Fibroblast of the aortic adventitia (primary cell): ENCODE results near the gene MMP24. TPM values are rescaled to one million over a fixed set of nuclear protein-coding genes. Genes with fewer than 3 reads are reported as not detected.

Source experiments
- DNase-seq: peaks from one replicate; pipeline ENCODE4 v3.0.0-alpha.2; 2010; ENCODE audit warnings: low read depth
- H3K4me3 ChIP-seq: 2 replicates; pipeline ENCODE4 v1.5.1; 2011; ENCODE audit warnings: low read depth, mild to moderate bottlenecking, control low read depth, low read length, moderate library complexity
- total RNA-seq: library from RNA; depleted of rRNA; stranded (reverse); fragments of >200 nt; gene quantifications from 2 replicates; pipeline ENCODE4 v1.2.3, GENCODE V29; 2012; ENCODE audit warnings: low replicate concordance
- TF ChIP-seq, protein P1 (sequence below): IDR thresholded peaks from 2 replicates; pipeline ENCODE4 v1.5.1; 2011; ENCODE audit warnings: mild to moderate bottlenecking, low read length, control low read depth, inconsistent platforms; ENCODE audit not compliant: insufficient read depth

Gene MMP24
- total RNA-seq, 1 donor, result 0.81 TPM

- DNase-seq, result no peak
- TF ChIP-seq, protein P1, sequence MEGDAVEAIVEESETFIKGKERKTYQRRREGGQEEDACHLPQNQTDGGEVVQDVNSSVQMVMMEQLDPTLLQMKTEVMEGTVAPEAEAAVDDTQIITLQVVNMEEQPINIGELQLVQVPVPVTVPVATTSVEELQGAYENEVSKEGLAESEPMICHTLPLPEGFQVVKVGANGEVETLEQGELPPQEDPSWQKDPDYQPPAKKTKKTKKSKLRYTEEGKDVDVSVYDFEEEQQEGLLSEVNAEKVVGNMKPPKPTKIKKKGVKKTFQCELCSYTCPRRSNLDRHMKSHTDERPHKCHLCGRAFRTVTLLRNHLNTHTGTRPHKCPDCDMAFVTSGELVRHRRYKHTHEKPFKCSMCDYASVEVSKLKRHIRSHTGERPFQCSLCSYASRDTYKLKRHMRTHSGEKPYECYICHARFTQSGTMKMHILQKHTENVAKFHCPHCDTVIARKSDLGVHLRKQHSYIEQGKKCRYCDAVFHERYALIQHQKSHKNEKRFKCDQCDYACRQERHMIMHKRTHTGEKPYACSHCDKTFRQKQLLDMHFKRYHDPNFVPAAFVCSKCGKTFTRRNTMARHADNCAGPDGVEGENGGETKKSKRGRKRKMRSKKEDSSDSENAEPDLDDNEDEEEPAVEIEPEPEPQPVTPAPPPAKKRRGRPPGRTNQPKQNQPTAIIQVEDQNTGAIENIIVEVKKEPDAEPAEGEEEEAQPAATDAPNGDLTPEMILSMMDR, result no peak
- no peak overlapping the region for H3K4me3 ChIP-seq
Measured at GRCh38 chr20:35295674-35296073, 69.2 kb downstream of the MMP24 start.

DNA sequence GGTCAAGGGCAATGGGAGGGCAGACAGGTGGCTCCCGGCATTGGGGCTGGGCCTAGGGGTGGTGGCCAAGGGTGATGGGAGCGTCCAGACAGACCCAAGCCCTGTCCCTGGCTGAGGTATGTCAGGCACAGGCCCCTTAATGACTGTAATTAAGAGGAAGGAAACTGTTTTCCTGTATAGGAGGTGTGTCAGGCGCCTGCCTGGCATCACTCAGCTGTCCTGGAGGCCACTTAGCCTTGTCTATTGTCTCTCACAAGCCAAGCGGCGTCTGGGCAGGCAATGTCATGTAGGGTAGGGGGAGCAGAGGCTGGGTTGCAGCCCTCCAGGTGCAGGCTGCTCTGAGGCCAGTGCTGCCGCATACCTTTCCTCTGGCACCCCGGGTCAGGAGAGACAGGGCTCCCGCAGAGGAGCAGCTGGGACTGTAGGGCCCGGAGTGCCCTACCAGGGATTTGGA lies 69.6 kb downstream of the MMP24 start:
- no peak for DNase-seq
- H3K4me3 ChIP-seq, result no peak overlapping the region
- TF ChIP-seq, protein P1, result no peak

DNA sequence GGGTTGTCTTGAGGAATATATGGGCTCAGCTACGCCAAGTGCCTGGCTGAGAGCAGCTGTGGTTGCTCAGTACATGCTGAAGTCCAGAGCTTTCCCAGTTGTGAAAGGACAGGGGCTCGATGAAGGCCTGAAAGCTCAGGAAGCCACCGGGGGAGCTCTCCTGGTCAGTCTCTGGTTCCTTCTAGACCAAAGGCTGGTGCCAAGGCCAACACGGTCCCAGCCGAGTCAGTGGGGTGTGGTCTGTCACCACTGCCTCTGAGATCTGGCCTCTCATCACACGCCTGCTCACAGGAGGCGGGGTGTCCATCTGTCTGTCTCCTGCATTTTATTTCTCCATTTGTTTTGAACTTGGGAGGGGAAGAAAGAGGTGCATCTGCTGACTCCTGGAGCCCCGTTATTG lies 70.7 kb downstream of the MMP24 start:
- TF ChIP-seq, protein P1, result no peak
- DNase-seq, result no peak

GRCh38 chr20:35297740-35298139 lies 71.2 kb downstream of the MMP24 start:
- TF ChIP-seq, protein P1, result no peak
- no peak overlapping the region for H3K4me3 ChIP-seq
- no peak for DNase-seq

More for the DNA sequence above, 70.7 kb downstream of the MMP24 start:
- H3K4me3 ChIP-seq, result no peak overlapping the region

GRCh38 chr20:35298264-35298663 lies 71.8 kb downstream of the MMP24 start:
- TF ChIP-seq, protein P1, result no peak
- no peak for DNase-seq
- H3K4me3 ChIP-seq, result no peak overlapping the region

DNA sequence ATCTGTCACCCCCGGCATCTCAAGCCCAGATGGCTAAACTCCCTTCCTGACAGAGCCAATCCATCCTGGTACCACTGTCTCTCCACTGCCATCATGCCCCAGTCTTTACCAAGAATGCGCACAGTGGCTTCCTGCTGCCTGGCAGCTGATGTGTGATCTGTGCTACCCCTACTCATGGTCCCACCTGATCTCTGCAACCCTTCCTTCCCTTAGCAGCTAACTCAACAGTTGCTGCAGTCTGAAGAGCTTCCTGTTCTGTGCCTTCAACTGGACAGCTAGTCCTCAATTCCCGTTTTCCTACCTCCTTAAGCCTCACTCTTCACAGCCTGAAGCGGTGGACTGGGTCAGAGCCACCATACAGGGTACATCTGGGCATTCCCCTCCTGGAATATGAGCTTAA lies 73.3 kb downstream of the MMP24 start:
- no peak overlapping the region for H3K4me3 ChIP-seq
- TF ChIP-seq, protein P1, result no peak
- DNase-seq, result no peak
